HG03460 (cell line): Measurements from ENCODE around the gene ACAP1.

ENCODE experiments used
- ATAC-seq: cut with Tn5 transposase; IDR thresholded peaks from one replicate; pipeline ENCODE4 v1.9.1; 2021; ENCODE audit not compliant: unreplicated experiment

ACAP1 gene

DNA sequence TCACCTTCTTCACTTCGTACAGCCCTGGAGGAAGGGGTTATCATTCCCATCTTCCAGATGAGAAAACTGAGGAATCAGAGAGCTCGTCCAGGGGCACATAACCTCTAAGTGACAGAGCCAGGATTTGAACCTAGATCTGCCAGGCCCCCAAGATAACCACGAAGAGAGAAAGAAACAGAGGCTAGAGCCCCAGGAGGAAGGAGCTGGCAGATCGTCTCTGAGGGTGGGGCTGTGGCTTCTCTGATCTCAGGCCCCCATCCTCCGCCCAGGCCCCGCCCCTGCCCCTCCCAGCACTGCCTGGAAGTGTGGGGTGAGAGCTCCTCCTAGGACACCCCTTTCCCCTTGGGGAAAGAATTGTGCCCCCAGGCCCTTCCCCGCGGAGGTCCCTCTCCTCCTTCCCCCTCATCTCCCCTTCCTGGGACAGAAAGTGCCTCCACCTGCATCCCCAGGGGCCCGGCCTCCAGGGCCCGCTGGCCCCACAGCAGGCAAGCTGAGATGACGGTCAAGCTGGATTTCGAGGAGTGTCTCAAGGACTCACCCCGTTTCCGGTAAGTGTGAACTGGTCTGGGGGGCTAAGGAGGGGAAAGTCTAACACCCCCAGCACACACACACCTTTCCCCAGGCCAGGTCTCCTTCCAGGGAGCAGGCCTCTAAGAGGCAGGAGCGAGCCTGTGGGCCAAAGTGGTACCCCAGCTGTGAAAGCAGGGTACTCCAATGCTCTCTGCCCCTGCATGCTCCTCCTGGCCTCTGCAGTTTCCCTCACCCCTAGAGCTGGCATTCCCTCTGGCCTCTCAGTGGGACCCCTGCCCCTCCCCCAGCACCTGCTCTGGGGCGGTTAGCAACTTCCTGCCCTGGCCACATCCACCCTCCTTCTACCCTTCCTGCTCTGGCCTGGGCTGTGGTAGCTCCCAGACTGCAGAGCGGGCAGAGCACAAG, at the start of gene ACAP1:
ACAP1 (plus strand) TSS at position 290 of the 936 bp plus-strand sequence; CDS start at position 496, 206 bp downstream.
- peak; percentile 71 for ATAC-seq

DNA sequence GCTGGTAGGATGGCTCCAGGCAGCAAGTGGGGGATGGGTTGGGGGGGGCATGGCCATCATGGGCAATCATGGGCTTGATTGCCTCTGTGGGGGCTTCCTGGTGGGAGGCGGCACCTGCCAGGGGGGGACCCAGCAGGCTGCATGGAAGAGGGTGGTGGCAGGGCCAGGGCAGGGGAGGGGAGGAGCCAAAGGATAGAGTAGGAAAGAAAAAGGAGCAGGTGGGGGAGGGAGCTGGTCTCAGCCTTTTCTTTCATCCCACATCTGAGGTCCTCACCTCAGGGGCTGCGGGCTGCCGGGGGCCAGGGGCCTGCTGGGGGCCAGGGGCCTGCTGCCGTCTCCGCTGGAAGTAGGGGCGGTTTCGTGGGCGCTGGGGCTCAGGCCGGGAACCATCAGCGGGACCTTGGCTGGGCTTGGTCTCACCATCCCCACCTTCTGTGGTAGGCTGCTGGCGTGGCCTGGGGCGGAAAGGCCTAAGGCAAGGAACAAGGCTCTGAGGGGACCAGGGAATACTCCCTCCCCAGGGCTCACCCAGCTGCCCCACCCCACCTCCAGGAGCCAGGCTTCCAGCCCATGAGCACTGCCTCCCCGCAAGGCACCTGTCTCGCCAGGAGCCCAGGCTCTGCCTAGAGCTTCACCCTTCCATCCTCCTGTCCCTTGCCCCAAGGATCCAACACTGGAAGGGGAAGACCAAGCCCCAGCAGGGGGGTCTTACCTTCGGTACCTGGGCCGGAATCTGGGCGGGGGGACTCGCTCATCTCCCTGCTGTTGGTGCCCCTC, 46.9 kb upstream of the ACAP1 start:
- no peak for ATAC-seq

DNA sequence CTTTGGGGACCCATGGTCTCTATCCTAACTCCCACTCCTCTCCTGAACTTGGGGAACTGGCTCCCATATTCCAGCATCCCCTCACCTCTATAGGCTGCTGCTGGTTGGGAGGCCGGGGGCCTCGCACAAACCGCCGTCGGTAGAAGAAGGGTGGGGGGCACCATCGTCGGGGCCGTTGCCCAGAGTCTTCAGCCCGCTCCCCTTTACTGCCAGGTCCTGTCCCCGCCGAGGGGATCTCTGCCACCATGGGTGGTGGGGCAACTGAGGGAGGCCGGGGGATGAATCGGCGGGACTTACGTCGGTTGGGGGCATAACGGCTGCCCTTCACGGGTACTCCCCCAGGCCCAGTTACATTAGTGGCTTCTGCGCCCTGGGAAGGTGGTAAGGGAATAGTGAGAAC, 46.2 kb upstream of the ACAP1 start:
- no peak for ATAC-seq

DNA sequence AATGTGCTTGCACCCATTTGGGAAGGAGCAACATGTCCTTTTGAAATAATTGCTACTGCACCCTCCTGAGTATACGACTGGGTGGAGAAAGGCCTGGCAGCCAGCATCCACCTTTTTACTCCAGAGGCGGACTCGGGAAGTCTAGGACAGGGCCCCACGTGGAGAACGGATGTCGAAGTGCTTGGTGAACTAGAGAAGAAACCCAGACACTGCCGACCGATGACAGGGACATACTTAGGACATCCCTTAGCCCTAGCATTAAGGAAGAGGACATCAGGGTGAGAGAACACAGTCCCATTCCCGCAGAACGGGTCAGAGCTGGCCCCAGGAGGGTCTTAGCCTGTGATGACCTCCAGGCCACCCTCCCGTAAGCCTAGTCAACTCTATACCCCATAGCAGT, 45.6 kb upstream of the ACAP1 start:
- no peak for ATAC-seq

DNA sequence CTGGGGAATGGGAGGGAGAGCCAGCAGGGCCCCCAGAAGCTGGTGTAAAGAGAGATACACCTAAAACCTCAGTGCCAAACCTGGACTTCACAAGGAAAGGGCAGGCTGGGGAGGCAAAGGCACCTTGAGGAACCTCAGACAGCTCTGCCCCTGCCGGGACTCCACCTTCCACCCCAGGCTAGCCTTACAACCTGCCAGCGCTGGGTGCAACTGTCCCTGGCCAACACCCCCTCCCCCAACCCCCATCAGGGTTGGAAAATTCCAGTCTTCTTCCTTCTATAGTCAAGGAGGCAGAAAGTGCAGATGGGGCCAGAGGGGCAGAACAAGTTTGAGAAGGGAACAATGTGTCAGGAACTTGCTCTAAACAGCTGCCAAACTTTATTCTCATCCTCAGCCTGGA, 44.1 kb upstream of the ACAP1 start:
- no peak for ATAC-seq

GRCh38 chr17:7292729-7293128, 43.6 kb upstream of the ACAP1 start:
- no peak for ATAC-seq

DNA sequence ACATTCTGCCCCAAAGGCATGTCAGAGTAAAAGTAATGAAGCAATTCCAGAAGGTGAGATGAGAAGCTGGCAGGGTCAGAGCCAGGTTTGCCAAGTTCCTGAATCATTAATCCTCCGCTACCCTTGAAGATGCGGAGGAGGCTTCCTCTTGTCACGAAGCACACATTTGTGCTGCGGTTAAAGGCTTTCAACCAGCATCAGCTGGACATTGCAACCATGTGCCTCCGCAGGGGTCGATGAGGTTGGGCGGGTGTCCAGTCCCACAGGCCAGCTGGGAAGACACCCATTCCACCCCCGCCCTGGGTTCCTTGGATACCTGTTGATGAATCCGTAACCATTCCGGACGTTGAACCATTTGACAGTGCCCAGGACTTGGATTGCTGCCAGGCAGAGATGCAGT, 43.2 kb upstream of the ACAP1 start:
- ATAC-seq, result no peak

DNA sequence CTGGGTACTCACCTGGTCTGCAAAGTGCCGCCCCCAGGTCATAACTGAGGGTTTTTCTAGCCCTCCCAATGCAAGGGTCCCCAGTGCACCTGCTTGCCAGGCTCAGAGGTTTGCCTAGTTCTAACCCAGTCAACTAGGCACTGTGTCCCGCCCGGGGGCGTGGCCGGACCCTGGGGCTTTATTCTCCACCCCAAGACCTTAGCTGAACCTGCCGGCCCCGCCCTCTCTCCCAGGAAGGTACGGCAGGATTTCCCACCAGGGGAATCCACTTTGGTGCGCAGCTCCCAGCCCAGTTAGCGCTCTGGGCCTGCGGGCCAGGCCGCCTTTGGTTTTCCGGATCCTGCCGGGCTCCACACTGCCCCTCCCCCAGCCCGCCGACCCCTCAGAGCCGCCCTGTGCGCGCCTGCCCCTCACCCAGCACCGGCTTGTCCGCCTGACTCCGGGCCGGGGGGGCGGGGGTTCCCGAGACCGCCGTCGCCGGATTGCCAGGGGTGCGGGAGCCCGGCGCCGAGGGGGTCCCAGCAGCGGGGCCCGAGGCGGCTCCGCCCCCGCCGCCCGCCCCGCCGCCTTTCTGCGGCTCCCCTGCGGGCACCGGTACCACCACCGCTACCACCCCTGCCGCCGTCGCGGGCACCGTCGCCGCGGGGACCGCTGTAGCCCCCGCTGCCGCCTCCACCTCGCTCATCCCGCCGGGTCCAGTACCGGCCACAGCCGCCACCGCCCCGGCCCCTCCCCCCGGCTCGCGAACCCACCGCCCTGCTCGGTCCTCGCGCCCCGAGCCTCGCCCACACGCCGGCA, 42.3 kb upstream of the ACAP1 start:
- ATAC-seq, result no peak

DNA sequence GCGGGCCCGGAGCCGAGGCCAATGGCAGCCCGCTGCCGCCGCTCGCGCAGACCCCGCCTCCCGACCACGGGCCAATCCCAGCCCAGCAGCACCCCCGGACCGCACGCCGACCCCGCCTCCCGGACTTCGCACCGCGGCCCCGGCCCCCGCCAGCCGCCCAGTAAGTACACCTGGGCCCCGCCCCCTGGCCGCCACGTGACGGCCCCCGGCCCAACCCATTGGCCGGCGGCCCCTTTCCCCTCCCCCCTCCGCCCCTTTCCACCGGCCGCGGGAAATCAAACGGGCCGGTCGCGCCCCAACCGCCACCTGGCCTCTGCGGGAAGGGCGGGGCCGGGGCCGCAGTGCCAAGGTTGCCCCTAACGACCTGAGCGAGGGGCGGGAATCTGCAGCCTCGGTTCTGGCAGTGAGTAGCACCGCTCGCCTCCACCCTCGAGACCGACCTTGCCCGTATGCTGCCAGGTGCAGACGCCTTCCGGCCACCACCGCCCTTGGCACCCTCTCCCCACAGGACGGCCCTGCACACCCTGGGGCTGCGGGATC, 41.6 kb upstream of the ACAP1 start, which contains the start of gene YBX2:
YBX2 (minus strand) TSS at position 26 of the 540 bp plus-strand sequence. CDS start 139 bp downstream, outside the sequence.
- ATAC-seq, result no peak

- no peak for ATAC-seq
Observed at GRCh38 chr17:7295230-7296180, 40.8 kb upstream of the ACAP1 start.

GRCh38 chr17:7296189-7296861, 40.0 kb upstream of the ACAP1 start:
- ATAC-seq, result no peak

GRCh38 chr17:7304179-7304578, 32.1 kb upstream of the ACAP1 start:
- ATAC-seq, result no peak

DNA sequence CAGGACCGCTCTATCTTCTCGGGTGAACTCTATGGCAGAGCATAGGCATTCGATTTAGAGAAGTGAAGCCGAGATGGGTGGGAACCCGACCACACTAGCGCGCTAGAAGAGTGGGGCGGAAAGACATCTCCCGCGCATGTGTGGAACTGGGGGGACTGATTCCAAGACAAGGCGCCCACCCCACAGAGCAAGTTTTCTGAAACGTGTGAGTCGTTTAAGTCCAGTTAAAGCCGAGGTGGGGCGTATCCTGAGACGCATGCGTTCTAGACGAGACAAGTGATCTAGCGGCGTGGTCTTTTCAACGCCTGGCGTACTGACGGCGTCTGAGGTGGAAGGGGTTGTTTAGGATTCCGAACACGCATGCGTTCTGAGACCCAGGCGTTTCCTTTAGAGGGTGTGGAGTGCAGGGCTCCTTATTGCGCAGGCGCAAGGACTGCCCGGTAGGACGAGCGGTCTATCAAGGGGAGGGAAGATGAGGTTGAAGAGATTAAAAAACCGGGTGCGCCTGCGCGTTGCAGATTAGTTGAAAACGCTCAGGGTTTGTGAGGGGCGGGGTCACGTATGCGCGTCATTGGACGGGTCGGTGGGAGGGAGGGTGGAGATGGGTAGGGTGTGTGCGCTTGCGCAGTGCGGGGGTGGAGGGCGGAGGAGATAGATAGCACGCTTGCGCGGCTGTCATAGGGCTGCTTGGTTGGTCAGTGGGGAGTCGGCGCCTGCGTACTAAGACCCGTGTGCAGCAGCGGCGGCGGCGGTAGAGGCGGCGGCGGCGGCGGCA, 29.2 kb upstream of the ACAP1 start, which contains the start of gene EIF5A:
EIF5A (plus strand) TSS at position 718 of the 775 bp plus-strand sequence. CDS start 2,008 bp downstream, outside the sequence.
- peak; percentile 56 for ATAC-seq

GRCh38 chr17:7307686-7308624, 28.4 kb upstream of the ACAP1 start:
- ATAC-seq, result no peak

GRCh38 chr17:7308625-7309433, 27.5 kb upstream of the ACAP1 start:
- no peak for ATAC-seq

GRCh38 chr17:7309628-7310027, 26.7 kb upstream of the ACAP1 start:
- no peak for ATAC-seq
